IMR-90 (cell line): ENCODE results near the gene ANKRD33B. TPM values are rescaled to one million over a fixed set of nuclear protein-coding genes. Genes with fewer than 3 reads are reported as not detected.

ENCODE experiments used
- ATAC-seq: fragments of 200-7000 bp; cut with Tn5 transposase; 2 replicates; pipeline ENCODE4 v1.9.1; 2020; ENCODE audit warnings: low read depth, mild to moderate bottlenecking, moderate library complexity
- BruUV-seq: library from RNA; stranded (reverse); fragments of 400-500 nt; replicated peaks from 2 replicates; lab custom pipeline; 2021; lab: Mats Ljungman, UMichigan
- CTCF ChIA-PET: fragments of 300-600 bp; formaldehyde crosslinking; extraction: SDS; loops from one replicate; lab custom pipeline; 2021; ENCODE audit warnings: antibody characterized with exemption; lab: Yijun Ruan, JAX
- POLR2A ChIA-PET: fragments of 300-600 bp; sonication (Branson Sonifier 250); formaldehyde crosslinking; loops from one replicate; lab custom pipeline; 2022; ENCODE audit warnings: antibody characterized with exemption; ENCODE audit not compliant: unreplicated experiment; lab: Charles Lee
- DNase-seq: peaks from one replicate; pipeline ENCODE4 v3.0.0; 2013
- H2AFZ ChIP-seq: replicated peaks from 2 replicates; pipeline ENCODE3; 2013; ENCODE audit warnings: low read length, mild to moderate bottlenecking; ENCODE audit not compliant: poor library complexity
- H2AK5ac ChIP-seq: 2 replicates; pipeline ENCODE4 v1.6.1; 2013; ENCODE audit warnings: low read depth, low read length, inconsistent platforms
- H2AK9ac ChIP-seq: replicated peaks from 2 replicates; pipeline ENCODE3; 2013; ENCODE audit warnings: mild to moderate bottlenecking, low read depth, low read length, moderate library complexity; ENCODE audit not compliant: poor library complexity
- H2BK120ac ChIP-seq: 2 replicates; pipeline ENCODE4 v1.6.1; 2013; ENCODE audit warnings: low read depth, low read length, inconsistent platforms
- H2BK15ac ChIP-seq: 3 replicates; pipeline ENCODE4 v1.6.1; 2013; ENCODE audit warnings: low read depth, low read length, inconsistent platforms
- H2BK20ac ChIP-seq: 2 replicates; pipeline ENCODE4 v1.6.1; 2013; ENCODE audit warnings: low read depth, mild to moderate bottlenecking, inconsistent platforms, low read length, moderate library complexity
- H2BK5ac ChIP-seq: 2 replicates; pipeline ENCODE4 v1.6.1; 2013; ENCODE audit warnings: mild to moderate bottlenecking, low read depth, low read length, inconsistent platforms; ENCODE audit not compliant: poor library complexity, severe bottlenecking
- H3K14ac ChIP-seq: replicated peaks from 2 replicates; pipeline ENCODE4 v1.6.1; 2013; ENCODE audit warnings: low read depth, low read length, inconsistent platforms
- H3K18ac ChIP-seq: 2 replicates; pipeline ENCODE4 v1.6.1; 2013; ENCODE audit warnings: low read depth, low read length, control low read depth
- H3K23ac ChIP-seq: 2 replicates; pipeline ENCODE4 v1.6.1; 2013; ENCODE audit warnings: low read depth, low read length, inconsistent platforms
- H3K27ac ChIP-seq: 2 replicates; pipeline ENCODE4 v1.5.1; 2013; ENCODE audit warnings: mild to moderate bottlenecking, control low read depth, low read length; ENCODE audit not compliant: insufficient read depth
- H3K27me3 ChIP-seq: 2 replicates; pipeline ENCODE4 v1.6.1; 2013; ENCODE audit warnings: low read length; ENCODE audit not compliant: control insufficient read depth, insufficient read depth
- H3K36me3 ChIP-seq: 2 replicates; pipeline ENCODE4 v1.6.1; 2013; ENCODE audit warnings: low read length, mixed read lengths; ENCODE audit not compliant: control insufficient read depth, insufficient read depth
- H3K4ac ChIP-seq: 2 replicates; pipeline ENCODE4 v1.6.1; 2013; ENCODE audit warnings: low read depth, low read length, inconsistent platforms
- H3K4me1 ChIP-seq: 2 replicates; pipeline ENCODE4 v1.6.1; 2013; ENCODE audit warnings: low read length, mixed read lengths; ENCODE audit not compliant: control insufficient read depth, insufficient read depth
- H3K4me2 ChIP-seq: 2 replicates; pipeline ENCODE4 v1.6.1; 2013; ENCODE audit warnings: low read depth, mild to moderate bottlenecking, control low read depth, low read length, moderate library complexity
- H3K4me3 ChIP-seq: 2 replicates; pipeline ENCODE4 v1.5.1; 2013; ENCODE audit warnings: low read depth, mild to moderate bottlenecking, control low read depth, low read length, moderate library complexity; ENCODE audit not compliant: insufficient read depth
- H3K56ac ChIP-seq: 2 replicates; pipeline ENCODE4 v1.6.1; 2013; ENCODE audit warnings: low read length, inconsistent platforms; ENCODE audit not compliant: insufficient read depth; ENCODE audit errors: extremely low read depth
- H3K79me1 ChIP-seq, 2 experiments: 2 replicates each; pipeline ENCODE4 v1.6.1; 2013; ENCODE audit warnings: low read length in 2 of 2, inconsistent platforms in 1 of 2, low read depth in 1 of 2
- H3K9ac ChIP-seq: 2 replicates; pipeline ENCODE4 v1.6.1; 2013; ENCODE audit warnings: low read depth, low read length, control low read depth
- H3K9me1 ChIP-seq: 2 replicates; pipeline ENCODE4 v1.6.1; 2013; ENCODE audit warnings: low read length, inconsistent platforms; ENCODE audit not compliant: insufficient read depth
- H3K9me3 ChIP-seq: 2 replicates; pipeline ENCODE4 v1.6.1; 2013; ENCODE audit warnings: low read length; ENCODE audit not compliant: control insufficient read depth, insufficient read depth
- H4K20me1 ChIP-seq: 2 replicates; pipeline ENCODE4 v1.6.1; 2013; ENCODE audit warnings: low read length, inconsistent platforms; ENCODE audit not compliant: insufficient read depth
- H4K5ac ChIP-seq: 2 replicates; pipeline ENCODE4 v1.6.1; 2013; ENCODE audit warnings: mild to moderate bottlenecking, low read depth, low read length, control low read depth
- H4K8ac ChIP-seq, 2 experiments: 2 replicates each; pipeline ENCODE4 v1.6.1; 2013; ENCODE audit warnings: low read depth in 2 of 2, low read length in 2 of 2, control low read depth in 1 of 2, inconsistent platforms in 1 of 2
- H4K91ac ChIP-seq: 2 replicates; pipeline ENCODE4 v1.6.1; 2013; ENCODE audit warnings: low read depth, low read length, inconsistent platforms; ENCODE audit not compliant: insufficient read depth
- BHLHE40 ChIP-seq: fragments of 150-350 bp; IDR thresholded peaks from 2 replicates; pipeline ENCODE4 v1.6.1; 2016; ENCODE audit warnings: mild to moderate bottlenecking, low read depth, low read length
- CEBPB ChIP-seq: IDR thresholded peaks from 2 replicates; pipeline ENCODE4 v1.6.1; 2012; ENCODE audit warnings: low read depth, low read length, improper control_type of control experiment
- FOS ChIP-seq: fragments of 150-350 bp; IDR thresholded peaks from 2 replicates; pipeline ENCODE4 v1.6.1; 2016; ENCODE audit warnings: low read depth, low read length
- MAFK ChIP-seq: IDR thresholded peaks from 2 replicates; pipeline ENCODE4 v1.6.1; 2012; ENCODE audit warnings: low read depth, low read length, improper control_type of control experiment
- MAZ ChIP-seq: IDR thresholded peaks from 2 replicates; pipeline ENCODE4 v1.6.1; 2012; ENCODE audit warnings: low read depth, mild to moderate bottlenecking, low read length, improper control_type of control experiment, moderate library complexity, borderline replicate concordance
- MXI1 ChIP-seq: IDR thresholded peaks from 2 replicates; pipeline ENCODE4 v1.6.1; 2012; ENCODE audit warnings: low read depth, mild to moderate bottlenecking, low read length, moderate library complexity, borderline replicate concordance
- NFE2L2 ChIP-seq: fragments of 150-350 bp; IDR thresholded peaks from 2 replicates; pipeline ENCODE4 v1.6.1; 2016; ENCODE audit warnings: low read depth, mild to moderate bottlenecking, low read length
- RAD21 ChIP-seq: IDR thresholded peaks from 2 replicates; pipeline ENCODE4 v1.6.1; 2012; ENCODE audit warnings: low read length, improper control_type of control experiment
- RCOR1 ChIP-seq: IDR thresholded peaks from 2 replicates; pipeline ENCODE4 v1.6.1; 2012; ENCODE audit warnings: mild to moderate bottlenecking, low read length, improper control_type of control experiment; ENCODE audit not compliant: insufficient replicate concordance
- RFX5 ChIP-seq: IDR thresholded peaks from 2 replicates; pipeline ENCODE4 v1.8.0; 2012; ENCODE audit warnings: low read depth, mild to moderate bottlenecking, low read length, moderate library complexity
- SMC3 ChIP-seq: fragments of 150-350 bp; IDR thresholded peaks from 2 replicates; pipeline ENCODE4 v1.6.1; 2016; ENCODE audit warnings: low read depth, mild to moderate bottlenecking, antibody characterized with exemption, low read length, moderate library complexity
- WGBS, 2 experiments: methylation state at CpG; one replicate each; pipeline versions ENCODE4 v1.1.5 to v1.1.7; 2013; ENCODE audit warnings: missing lambda C conversion rate in 2 of 2; ENCODE audit not compliant: insufficient read length in 1 of 2; ENCODE audit errors: extremely low coverage in 2 of 2; 5-methylcytosine and 5-hydroxymethylcytosine counted together
- dilution Hi-C: fragments of 300-500 bp; cut with HindIII; formaldehyde crosslinking; loops from one replicate; pipeline ENCODE4 v1.14.3; 2018; ENCODE audit warnings: low sequenced_read_pairs; ENCODE audit not compliant: unreplicated experiment
- in situ Hi-C: fragments of 300-500 bp; cut with MboI; formaldehyde crosslinking; loops from 3 replicates; pipeline ENCODE4 v1.14.3; 2019; ENCODE audit warnings: low sequenced_read_pairs, inconsistent platforms, mixed read lengths
- intact Hi-C: fragments of 100-400 bp; cut with micrococcal nuclease; formaldehyde crosslinking; loops from 2 replicates; pipeline ENCODE4 v1.10.0; 2022
- polyA plus RNA-seq, 3 experiments: library from polyadenylated mRNA; depleted of rRNA; stranded (reverse); fragments of >200 nt; gene quantifications; 2 replicates each; pipeline ENCODE4 v1.2.3, GENCODE V29; 2012; ENCODE audit warnings: low replicate concordance in 1 of 3
- total RNA-seq: library from RNA; depleted of rRNA; stranded (reverse); fragments of >200 nt; gene quantifications from 2 replicates; pipeline ENCODE4 v1.2.3, GENCODE V29; 2012
- TF ChIP-seq, protein P1 (sequence below): conservative IDR thresholded peaks from 2 replicates; pipeline ENCODE4 v1.5.1; 2012; ENCODE audit warnings: mild to moderate bottlenecking, low read depth, low read length, improper control_type of control experiment
- TF ChIP-seq, protein P2 (sequence below): fragments of 150-350 bp; IDR thresholded peaks from 2 replicates; pipeline ENCODE4 v1.6.1; 2017; ENCODE audit warnings: mild to moderate bottlenecking, antibody characterized with exemption, low read length, low read depth

The ANKRD33B gene
- total and polyA plus RNA-seq, 2 of the 4 experiments (the other 2 are of a cell fraction), result 2.5 to 3.3 TPM

DNA sequence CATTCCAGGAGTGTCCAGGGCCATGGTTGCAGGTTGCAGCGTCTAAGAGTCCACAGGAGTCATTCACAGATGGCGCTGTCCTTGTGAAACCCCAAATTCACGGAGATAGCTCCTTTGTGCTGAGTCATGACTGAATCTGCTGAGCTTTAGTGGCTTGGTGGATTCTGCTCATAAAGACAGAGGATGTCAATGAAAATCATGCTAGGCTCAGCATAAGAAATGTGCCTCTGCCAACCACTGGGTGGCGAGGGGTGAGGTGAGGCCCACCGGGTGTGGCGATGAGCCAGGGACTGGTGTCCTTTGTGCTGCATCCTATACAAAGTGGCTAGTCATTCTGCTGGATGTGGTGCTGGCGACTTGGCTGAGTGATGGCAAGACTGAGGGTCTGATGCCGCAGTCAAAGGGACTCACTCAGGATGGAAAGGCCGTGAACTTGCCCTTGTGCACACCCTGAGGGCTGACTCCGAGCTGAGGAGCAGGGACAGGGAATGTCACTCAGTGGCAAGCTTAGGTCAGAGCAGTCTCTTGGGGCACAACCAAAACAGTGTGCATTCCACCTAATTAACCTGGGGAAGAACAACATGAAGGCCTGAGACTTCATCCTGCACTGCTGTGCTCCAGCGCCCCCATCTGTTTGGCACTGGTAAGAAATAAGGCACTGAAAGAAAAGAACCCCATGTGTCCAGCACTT lies 125.7 kb downstream of the ANKRD33B start:
- Histone ChIP-seq H3K4me1 (peaks cover 26% of the 10 kb centered on the region), H3K56ac (no peak overlapping the region), H2BK15ac (peak overlapping the region; percentile 54; the same call in 2 of the 3 replicates), H4K5ac (no peak overlapping the region; the same call in 1 of the 2 replicates), H2BK120ac (peak overlapping the region; percentile 53), H3K27ac (peak overlapping the region; percentile 36; the same call in 1 of the 2 replicates), H3K9ac (no peak overlapping the region), H3K18ac (peak overlapping the region; percentile 14; the same call in 1 of the 2 replicates), H2AFZ (no peak overlapping the region), H3K79me1 (peaks cover 58 to 86% of the 10 kb centered on the region in 2 experiments), H3K4ac (peak overlapping the region; percentile 70), H4K8ac (peak overlapping the region; percentile 23 to 54; a peak in 2 of 4 replicates), H3K9me3 (no peaks in the 10 kb centered on the region), H3K9me1 (peaks cover 26% of the 10 kb centered on the region), H2BK5ac (peak overlapping the region; percentile 31), H3K4me2 (no peak overlapping the region), H3K14ac (peak overlapping the region; percentile 78), H4K91ac (peak overlapping the region; percentile 54), H3K23ac (peak overlapping the region; percentile 55; the same call in 1 of the 2 replicates), H3K4me3 (no peak overlapping the region), H4K20me1 (peaks cover 13% of the 10 kb centered on the region), H3K27me3 (no peaks in the 10 kb centered on the region), H2BK20ac (peak overlapping the region; percentile 44), H2AK9ac (peak overlapping the region; percentile 11), H3K36me3 (peaks cover 14% of the 10 kb centered on the region), H2AK5ac (peak overlapping the region; percentile 75)
- no TSS peak for BruUV-seq
- POLR2A ChIA-PET, result no interaction called here
- intact Hi-C loops (no loop called here), dilution Hi-C loops (no loop called here), in situ Hi-C loops (loop anchor here (10.0 kb wide), 1 partner anchor 495 kb away; no protein-coding TSS in a partner anchor)
- DNase-seq (peak; percentile 46), ATAC-seq (peak; percentile 11; the same call in 1 of the 2 replicates)
- CTCF ChIA-PET, result interaction anchor here (0.6 to 0.9 kb wide), 3 partner anchors 35 to 441 kb away, joined by 3 read pairs; no protein-coding TSS in a partner anchor
- 94% methylated on average over 6 of the region's 11 CpGs; no CpG with 5 or more reads in 1 of the 2 experiments for WGBS, 2 experiments
- TF ChIP-seq RAD21, result peak; percentile 33
- TF ChIP-seq RFX5, result no peak
- TF ChIP-seq, protein P1, sequence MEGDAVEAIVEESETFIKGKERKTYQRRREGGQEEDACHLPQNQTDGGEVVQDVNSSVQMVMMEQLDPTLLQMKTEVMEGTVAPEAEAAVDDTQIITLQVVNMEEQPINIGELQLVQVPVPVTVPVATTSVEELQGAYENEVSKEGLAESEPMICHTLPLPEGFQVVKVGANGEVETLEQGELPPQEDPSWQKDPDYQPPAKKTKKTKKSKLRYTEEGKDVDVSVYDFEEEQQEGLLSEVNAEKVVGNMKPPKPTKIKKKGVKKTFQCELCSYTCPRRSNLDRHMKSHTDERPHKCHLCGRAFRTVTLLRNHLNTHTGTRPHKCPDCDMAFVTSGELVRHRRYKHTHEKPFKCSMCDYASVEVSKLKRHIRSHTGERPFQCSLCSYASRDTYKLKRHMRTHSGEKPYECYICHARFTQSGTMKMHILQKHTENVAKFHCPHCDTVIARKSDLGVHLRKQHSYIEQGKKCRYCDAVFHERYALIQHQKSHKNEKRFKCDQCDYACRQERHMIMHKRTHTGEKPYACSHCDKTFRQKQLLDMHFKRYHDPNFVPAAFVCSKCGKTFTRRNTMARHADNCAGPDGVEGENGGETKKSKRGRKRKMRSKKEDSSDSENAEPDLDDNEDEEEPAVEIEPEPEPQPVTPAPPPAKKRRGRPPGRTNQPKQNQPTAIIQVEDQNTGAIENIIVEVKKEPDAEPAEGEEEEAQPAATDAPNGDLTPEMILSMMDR, result peak; percentile 31; the same call in 1 of the 2 replicates
- no peak for TF ChIP-seq MAZ
- TF ChIP-seq CEBPB, result no peak
- TF ChIP-seq, protein P2, sequence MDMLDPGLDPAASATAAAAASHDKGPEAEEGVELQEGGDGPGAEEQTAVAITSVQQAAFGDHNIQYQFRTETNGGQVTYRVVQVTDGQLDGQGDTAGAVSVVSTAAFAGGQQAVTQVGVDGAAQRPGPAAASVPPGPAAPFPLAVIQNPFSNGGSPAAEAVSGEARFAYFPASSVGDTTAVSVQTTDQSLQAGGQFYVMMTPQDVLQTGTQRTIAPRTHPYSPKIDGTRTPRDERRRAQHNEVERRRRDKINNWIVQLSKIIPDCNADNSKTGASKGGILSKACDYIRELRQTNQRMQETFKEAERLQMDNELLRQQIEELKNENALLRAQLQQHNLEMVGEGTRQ, result no peak
- TF ChIP-seq RCOR1, result no peak
- TF ChIP-seq BHLHE40, result no peak
- no peak for TF ChIP-seq MXI1
- peak; percentile 83 for TF ChIP-seq MAFK
- peak; percentile 94 for TF ChIP-seq NFE2L2
- TF ChIP-seq SMC3, result no peak
- TF ChIP-seq FOS, result no peak
